Fibroblast of lung (primary cell): ENCODE measurements around the gene ANKFN1. TPM values are rescaled to one million over a fixed set of nuclear protein-coding genes. Genes with fewer than 3 reads are reported as not detected.

Experiments used
- DNase-seq, 2 donors: peaks; one replicate each; pipeline versions ENCODE4 v3.0.0 to v3.0.0-alpha.2; 2010; ENCODE audit warnings: low read depth in 2 of 2
- H2AFZ ChIP-seq: 2 replicates; pipeline ENCODE4 v1.5.1; 2012; ENCODE audit warnings: low read length, control low read depth, inconsistent platforms
- H3K27ac ChIP-seq: 2 replicates; pipeline ENCODE4 v1.5.1; 2011; ENCODE audit warnings: low read length, control low read depth; ENCODE audit not compliant: insufficient read depth
- H3K27me3 ChIP-seq: 2 replicates; pipeline ENCODE4 v1.5.1; 2011; ENCODE audit warnings: mild to moderate bottlenecking, low read length; ENCODE audit not compliant: control insufficient read depth, insufficient read depth
- H3K36me3 ChIP-seq: 2 replicates; pipeline ENCODE4 v1.5.1; 2011; ENCODE audit warnings: low read length; ENCODE audit not compliant: control insufficient read depth, insufficient read depth
- H3K4me1 ChIP-seq: 2 replicates; pipeline ENCODE4 v1.5.1; 2011; ENCODE audit warnings: low read length; ENCODE audit not compliant: control insufficient read depth, insufficient read depth; ENCODE audit errors: extremely low read depth
- H3K4me2 ChIP-seq: 2 replicates; pipeline ENCODE4 v1.5.1; 2011; ENCODE audit warnings: low read length, control low read depth; ENCODE audit not compliant: insufficient read depth; ENCODE audit errors: extremely low read depth
- H3K4me3 ChIP-seq, 4 experiments: fragments of 200-600 bp in 1 of 4; sonication (generic) in 1 of 4; replicated peaks in 1 of 4; 2 replicates each; pipeline ENCODE4 v1.5.1; 2011 to 2016; ENCODE audit warnings: low read length in 4 of 4, low read depth in 3 of 4, mild to moderate bottlenecking in 3 of 4, control low read depth in 2 of 4, inconsistent platforms in 1 of 4, mixed read lengths in 1 of 4; ENCODE audit not compliant: insufficient read depth in 1 of 4; ENCODE audit errors: control extremely low read depth in 1 of 4
- H3K79me2 ChIP-seq: 2 replicates; pipeline ENCODE4 v1.5.1; 2012; ENCODE audit warnings: mild to moderate bottlenecking, low read length, inconsistent platforms; ENCODE audit not compliant: control insufficient read depth, insufficient read depth
- H3K9ac ChIP-seq: 2 replicates; pipeline ENCODE4 v1.5.1; 2011; ENCODE audit warnings: mild to moderate bottlenecking, low read length, control low read depth; ENCODE audit not compliant: insufficient read depth
- H3K9me3 ChIP-seq: 2 replicates; pipeline ENCODE4 v1.5.1; 2012; ENCODE audit warnings: low read depth, low read length; ENCODE audit not compliant: control insufficient read depth, insufficient read depth
- H4K20me1 ChIP-seq: 2 replicates; pipeline ENCODE4 v1.5.1; 2011; ENCODE audit warnings: low read length; ENCODE audit not compliant: control insufficient read depth, insufficient read depth; ENCODE audit errors: extremely low read depth
- EZH2 ChIP-seq: IDR thresholded peaks from 2 replicates; pipeline ENCODE4 v1.5.1; 2012; ENCODE audit warnings: low read length, control low read depth, mild to moderate bottlenecking; ENCODE audit errors: missing control alignments
- polyA plus RNA-seq, 2 donors: library from polyadenylated mRNA; depleted of rRNA in 1 of 2; stranded (reverse) in 1 of 2; unstranded in 1 of 2; fragments of >200 nt; gene quantifications; 2 replicates each; pipeline ENCODE4 v1.2.1, GENCODE V29; 2011 to 2012; ENCODE audit warnings: missing spikeins in 1 of 2
- total RNA-seq: library from RNA; depleted of rRNA; stranded (reverse); fragments of >200 nt; gene quantifications from 2 replicates; pipeline ENCODE4 v1.2.1, GENCODE V29; 2014
- TF ChIP-seq, protein P1 (sequence below), 2 donors: IDR thresholded peaks in 1 of 2; conservative IDR thresholded peaks in 1 of 2; 1 replicate in 1 of 2; 2 replicates in 1 of 2; pipeline ENCODE4 v1.5.1; 2011 to 2012; ENCODE audit warnings: low read length in 2 of 2, control low read depth in 1 of 2, inconsistent platforms in 1 of 2, low read depth in 1 of 2, mild to moderate bottlenecking in 1 of 2

Gene ANKFN1
- total and polyA plus RNA-seq, 2 donors (not counting 1 experiment from before 2014, with no cell fraction given), result 0.19 TPM; not detected in 1

DNA sequence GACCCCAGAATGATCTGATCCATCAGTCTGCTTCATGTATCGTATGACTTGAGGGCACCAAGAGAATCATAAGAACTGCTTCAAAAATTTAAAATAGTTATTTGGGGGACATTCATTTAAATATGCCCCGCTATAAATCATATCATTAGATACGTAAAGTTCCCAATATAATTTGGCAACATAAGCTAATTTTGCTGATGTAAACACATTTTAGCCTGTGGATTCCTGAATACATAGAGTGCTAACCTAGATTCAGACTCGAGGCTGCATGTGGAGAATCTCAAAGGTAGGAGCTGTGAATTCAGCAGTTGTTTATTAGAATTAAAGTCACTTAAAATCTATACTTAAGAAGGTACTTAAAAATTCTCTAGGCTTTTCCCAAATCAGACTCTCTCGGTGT, 24.9 kb downstream of the ANKFN1 start:
- H3K79me2 ChIP-seq, result no peaks in the 10 kb centered on the region
- H3K4me3 ChIP-seq, result no peak overlapping the region
- no peak overlapping the region for H3K4me2 ChIP-seq
- H3K36me3 ChIP-seq, result no peaks in the 10 kb centered on the region
- H3K27ac ChIP-seq, result no peak overlapping the region
- no peaks in the 10 kb centered on the region for H4K20me1 ChIP-seq
- no peak for DNase-seq
- H3K4me1 ChIP-seq, result peaks cover 4% of the 10 kb centered on the region
- H3K9me3 ChIP-seq, result no peaks in the 10 kb centered on the region
- no peaks in the 10 kb centered on the region for H3K27me3 ChIP-seq
- H3K9ac ChIP-seq, result no peak overlapping the region
- TF ChIP-seq, protein P1, sequence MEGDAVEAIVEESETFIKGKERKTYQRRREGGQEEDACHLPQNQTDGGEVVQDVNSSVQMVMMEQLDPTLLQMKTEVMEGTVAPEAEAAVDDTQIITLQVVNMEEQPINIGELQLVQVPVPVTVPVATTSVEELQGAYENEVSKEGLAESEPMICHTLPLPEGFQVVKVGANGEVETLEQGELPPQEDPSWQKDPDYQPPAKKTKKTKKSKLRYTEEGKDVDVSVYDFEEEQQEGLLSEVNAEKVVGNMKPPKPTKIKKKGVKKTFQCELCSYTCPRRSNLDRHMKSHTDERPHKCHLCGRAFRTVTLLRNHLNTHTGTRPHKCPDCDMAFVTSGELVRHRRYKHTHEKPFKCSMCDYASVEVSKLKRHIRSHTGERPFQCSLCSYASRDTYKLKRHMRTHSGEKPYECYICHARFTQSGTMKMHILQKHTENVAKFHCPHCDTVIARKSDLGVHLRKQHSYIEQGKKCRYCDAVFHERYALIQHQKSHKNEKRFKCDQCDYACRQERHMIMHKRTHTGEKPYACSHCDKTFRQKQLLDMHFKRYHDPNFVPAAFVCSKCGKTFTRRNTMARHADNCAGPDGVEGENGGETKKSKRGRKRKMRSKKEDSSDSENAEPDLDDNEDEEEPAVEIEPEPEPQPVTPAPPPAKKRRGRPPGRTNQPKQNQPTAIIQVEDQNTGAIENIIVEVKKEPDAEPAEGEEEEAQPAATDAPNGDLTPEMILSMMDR (conservative IDR thresholded peaks at IDR 0.05 in 1 of 2, IDR thresholded peaks at IDR 0.05 in 1 of 2; ENCODE audit: low read depth in 1 of 2, low read length in 2 of 2), result no peak
- no peak for TF ChIP-seq EZH2
- no peak overlapping the region for H2AFZ ChIP-seq

DNA sequence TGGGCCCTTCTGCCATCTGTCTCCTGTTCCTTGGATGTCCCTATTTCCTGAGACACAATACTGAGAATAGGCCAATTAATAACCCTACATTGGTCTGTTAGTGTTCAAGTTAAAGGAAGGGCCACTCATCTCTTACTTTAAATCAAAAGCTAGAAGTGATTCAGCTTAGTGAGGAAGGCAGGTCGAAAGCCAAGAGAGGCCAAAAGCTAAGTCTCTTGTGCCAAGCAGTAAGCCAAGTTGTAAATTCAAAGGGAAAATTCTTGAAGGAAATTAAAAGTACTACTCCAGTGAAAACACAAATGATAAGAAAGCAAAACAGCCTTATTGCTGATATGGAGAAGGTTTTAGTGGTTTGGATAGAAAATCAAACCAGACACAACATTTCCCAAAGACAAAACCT, 28.8 kb downstream of the ANKFN1 start:
- Histone ChIP-seq H3K4me1 (peaks cover 4% of the 10 kb centered on the region), H2AFZ (no peak overlapping the region), H3K4me3 (no peak overlapping the region), H3K27ac (no peak overlapping the region), H3K9me3 (no peaks in the 10 kb centered on the region), H3K4me2 (no peak overlapping the region), H4K20me1 (no peaks in the 10 kb centered on the region), H3K79me2 (no peaks in the 10 kb centered on the region), H3K36me3 (no peaks in the 10 kb centered on the region), H3K27me3 (no peaks in the 10 kb centered on the region), H3K9ac (no peak overlapping the region)
- DNase-seq, result no peak
- TF ChIP-seq, protein P1 (conservative IDR thresholded peaks at IDR 0.05 in 1 of 2, IDR thresholded peaks at IDR 0.05 in 1 of 2; ENCODE audit: low read depth in 1 of 2, low read length in 2 of 2), result no peak
- no peak for TF ChIP-seq EZH2

DNA sequence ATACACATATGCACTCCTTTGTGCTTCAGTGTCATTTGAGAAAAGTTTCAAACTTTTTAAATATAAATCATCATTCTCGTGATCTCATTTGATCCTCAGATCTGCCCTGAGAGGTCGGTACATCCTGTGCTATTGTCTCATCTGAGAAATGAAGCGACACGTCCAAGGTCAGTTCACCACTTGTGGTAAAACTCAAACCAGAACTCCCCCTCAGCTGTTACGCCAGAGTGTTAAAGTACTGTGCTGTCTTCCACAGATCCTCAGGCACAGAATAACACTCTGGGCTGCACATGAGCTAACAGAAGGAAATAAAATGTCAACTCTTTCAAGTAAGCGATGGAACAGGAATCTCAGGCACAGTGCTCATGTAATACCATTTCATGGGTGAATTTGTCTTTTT, 31.4 kb downstream of the ANKFN1 start:
- Histone ChIP-seq H3K9me3 (no peaks in the 10 kb centered on the region), H3K27ac (no peak overlapping the region), H3K4me2 (no peak overlapping the region), H3K36me3 (no peaks in the 10 kb centered on the region), H3K79me2 (no peaks in the 10 kb centered on the region), H2AFZ (no peak overlapping the region), H3K4me1 (peaks cover 4% of the 10 kb centered on the region), H4K20me1 (no peaks in the 10 kb centered on the region), H3K9ac (no peak overlapping the region), H3K4me3 (no peak overlapping the region), H3K27me3 (no peaks in the 10 kb centered on the region)
- TF ChIP-seq, protein P1 (conservative IDR thresholded peaks at IDR 0.05 in 1 of 2, IDR thresholded peaks at IDR 0.05 in 1 of 2; ENCODE audit: low read depth in 1 of 2, low read length in 2 of 2), result no peak
- TF ChIP-seq EZH2, result no peak
- DNase-seq, result peak in 1 of 2 donors; percentile 12
